Germinal center (tissue), 1 donor: Measurements from ENCODE around the gene RNU6-9.

Source experiments
- DNase-seq: peaks from one replicate; pipeline ENCODE4 v3.0.0; 2012; ENCODE audit warnings: mixed read lengths, low spot score

The RNU6-9 gene

GRCh38 chr19:919199-920050 lies 26.1 kb downstream of the RNU6-9 start:
- peak; percentile 60 for DNase-seq

GRCh38 chr19:920051-920864 lies 27.0 kb downstream of the RNU6-9 start:
- DNase-seq = peak; percentile 78

GRCh38 chr19:924553-925086 lies 31.3 kb downstream of the RNU6-9 start:
- DNase-seq = no peak

DNA sequence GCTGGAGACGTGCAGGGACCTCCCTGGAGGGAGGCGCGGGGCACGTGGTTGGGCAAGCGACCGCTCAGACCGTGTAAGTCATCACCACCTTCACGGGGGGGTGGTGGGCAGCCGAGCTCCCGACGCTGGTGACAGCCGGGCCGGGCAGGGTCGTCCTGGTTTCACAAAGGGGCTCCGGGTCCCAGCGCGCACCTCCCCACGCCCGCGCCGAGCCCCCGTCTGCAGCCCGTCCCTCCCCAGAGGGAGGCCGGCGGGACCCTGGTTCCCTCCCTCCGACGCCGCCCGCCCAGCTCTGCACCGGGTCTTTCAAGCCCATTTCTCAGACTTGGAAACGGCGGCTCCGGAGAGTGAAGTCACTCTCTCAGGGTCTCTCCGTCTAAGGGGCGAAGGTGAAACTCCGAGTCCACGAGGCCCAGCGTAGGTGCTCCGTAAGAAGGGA lies 31.8 kb downstream of the RNU6-9 start:
- DNase-seq = peak; percentile 13

DNA sequence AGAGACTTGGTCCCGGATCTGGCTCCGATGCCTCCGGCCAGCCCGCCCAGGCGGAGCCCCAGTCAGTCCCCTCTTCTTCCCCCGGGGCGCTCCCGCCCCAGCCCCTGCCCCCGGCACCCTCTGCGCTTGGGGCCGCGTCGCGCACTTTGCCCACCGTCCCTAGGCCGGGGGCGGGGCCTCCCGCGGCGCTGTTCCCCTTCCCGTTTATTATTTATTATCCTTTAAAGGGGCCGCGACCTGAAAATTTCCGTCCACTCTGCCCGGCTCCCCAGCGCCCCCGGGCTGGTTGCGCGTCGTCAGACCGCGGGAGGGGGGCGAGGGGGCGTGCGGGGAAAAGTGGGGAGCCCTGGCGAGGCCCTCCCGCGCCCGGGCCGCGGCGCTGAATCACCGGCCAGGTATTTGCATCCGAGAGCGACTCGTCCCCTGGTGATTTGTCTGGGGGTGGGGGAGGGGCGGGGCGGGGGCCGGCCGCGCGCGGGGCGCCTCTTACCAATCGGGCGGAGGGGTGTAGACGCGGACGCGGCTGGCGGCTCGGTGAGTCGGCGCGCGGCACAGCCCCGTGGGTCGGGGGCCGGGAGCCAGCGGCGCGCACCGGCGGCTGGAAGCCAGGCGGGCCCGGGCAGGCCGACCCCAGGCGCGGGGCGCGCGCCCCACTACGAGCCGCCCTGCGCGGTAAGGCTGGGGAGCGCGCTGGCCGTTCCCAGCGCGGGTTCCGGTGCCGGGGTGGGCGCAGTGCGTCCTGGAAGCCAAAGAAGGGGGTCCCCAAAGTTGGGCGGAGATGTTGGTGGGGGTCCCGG lies 32.4 kb downstream of the RNU6-9 start, which contains the start of gene ARID3A:
Gene ARID3A (plus strand): TSS at position 510 of the 797 bp plus-strand sequence. CDS start 3,494 bp downstream, outside the sequence.
- DNase-seq = peak; percentile 87

DNA sequence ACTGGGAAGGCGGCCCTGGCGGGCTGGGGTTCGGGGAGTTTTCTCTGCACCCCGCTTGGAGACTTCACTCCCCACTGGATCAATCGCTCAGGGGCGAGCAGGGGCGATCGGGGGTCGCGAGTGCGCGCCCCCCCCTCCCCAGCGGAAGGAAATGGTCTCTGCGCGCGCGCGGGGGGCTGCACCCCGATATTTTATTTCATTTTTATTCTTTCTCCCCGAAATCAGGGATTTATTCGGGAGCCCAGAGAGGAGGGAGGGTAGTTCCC lies 33.0 kb downstream of the RNU6-9 start:
- no peak for DNase-seq

- peak; percentile 83 for DNase-seq
These were observed 33.5 kb downstream of the RNU6-9 start for GRCh38 chr19:926589-927350.

- DNase-seq = no peak
These were observed 34.1 kb downstream of the RNU6-9 start for GRCh38 chr19:927351-927779.

GRCh38 chr19:927780-928401 lies 34.6 kb downstream of the RNU6-9 start:
- no peak for DNase-seq

GRCh38 chr19:928471-929202 lies 35.4 kb downstream of the RNU6-9 start:
- DNase-seq = no peak

GRCh38 chr19:929203-929890 lies 36.1 kb downstream of the RNU6-9 start:
- DNase-seq = no peak

DNA sequence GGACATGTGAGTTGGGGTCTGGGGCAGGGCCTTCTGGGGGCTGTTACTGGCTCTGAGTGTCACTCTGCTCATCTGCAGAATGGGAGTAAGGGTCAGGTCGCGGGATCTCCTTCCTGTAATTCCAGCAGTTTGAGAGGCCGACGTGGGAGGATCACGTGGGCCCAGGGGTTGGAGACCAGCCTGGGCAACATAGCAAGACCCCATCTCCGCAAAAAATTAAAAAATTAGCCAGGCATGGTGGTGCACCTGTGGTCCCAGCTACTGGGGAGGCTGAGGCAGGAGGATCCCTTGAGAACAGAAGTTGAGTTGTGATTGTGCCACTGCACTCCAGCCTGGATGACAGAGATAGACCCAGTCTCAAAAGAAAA lies 36.6 kb downstream of the RNU6-9 start:
- DNase-seq = no peak

GRCh38 chr19:931860-932647 lies 38.8 kb downstream of the RNU6-9 start:
- DNase-seq = no peak

DNA sequence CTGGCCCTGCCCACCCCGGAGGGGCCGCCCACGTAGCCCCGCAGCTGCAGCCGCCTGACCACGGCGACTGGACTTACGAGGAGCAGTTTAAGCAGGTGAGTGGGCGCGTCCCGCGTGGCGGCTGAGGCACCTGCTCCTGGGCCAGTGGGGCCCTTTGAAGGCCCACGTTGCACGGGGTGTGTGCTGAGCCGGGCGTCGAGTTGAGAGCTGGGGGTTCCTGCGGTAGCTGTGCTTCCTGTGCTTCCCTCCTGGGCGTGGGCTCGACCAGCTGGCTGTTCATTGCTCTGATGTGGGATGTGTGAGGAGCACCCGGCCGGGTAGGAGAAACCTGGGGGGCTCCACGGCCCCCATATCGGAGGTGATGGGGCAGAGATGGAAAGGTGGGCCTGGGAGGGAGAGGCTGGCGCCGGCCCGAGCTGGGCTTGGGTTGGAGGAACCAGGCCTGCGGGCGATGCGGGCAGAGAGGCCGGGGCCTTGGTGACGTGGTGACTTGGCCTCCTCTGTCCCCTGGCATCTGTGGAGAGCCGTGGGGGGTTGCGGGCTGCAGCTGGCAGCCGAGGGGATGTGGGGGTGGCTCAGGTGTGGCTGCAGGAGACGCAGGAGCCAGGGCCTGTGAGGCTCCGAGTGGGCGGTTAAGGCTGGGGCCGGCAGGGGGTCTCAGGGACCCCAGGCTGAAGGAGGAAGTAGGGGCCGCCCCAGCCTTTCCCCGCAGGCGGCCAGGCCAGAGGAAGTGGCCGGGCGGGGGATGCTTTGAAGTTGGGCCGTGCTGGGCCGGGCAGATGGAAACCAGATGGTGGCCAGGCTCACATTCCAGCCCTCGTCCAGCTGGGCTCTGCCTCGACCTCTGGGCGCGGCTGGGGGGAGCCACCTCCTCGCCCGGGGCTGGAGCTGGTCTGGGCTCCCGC lies 39.6 kb downstream of the RNU6-9 start:
- no peak for DNase-seq

- DNase-seq = no peak
These were observed 40.2 kb downstream of the RNU6-9 start for GRCh38 chr19:933553-933882.

- DNase-seq = no peak
These were observed 41.0 kb downstream of the RNU6-9 start for GRCh38 chr19:934197-934840.

GRCh38 chr19:934865-935479 lies 41.7 kb downstream of the RNU6-9 start:
- no peak for DNase-seq
